Skeletal muscle cell (primary cell): ENCODE data around the gene KRT34.

Source experiments
- DNase-seq: peaks from one replicate; pipeline ENCODE4 v3.0.0-alpha.2; 2010; ENCODE audit warnings: low read depth
- H3K4me3 ChIP-seq: 2 replicates; pipeline ENCODE4 v1.5.1; 2011; ENCODE audit warnings: low read depth, mild to moderate bottlenecking, control low read depth, low read length, moderate library complexity

Gene KRT34

GRCh38 chr17:41338961-41339485, 43.1 kb downstream of the KRT34 start:
- no peak overlapping the region for H3K4me3 ChIP-seq
- DNase-seq: no peak

- no peak for DNase-seq
These were observed 46.4 kb downstream of the KRT34 start for GRCh38 chr17:41335747-41336146.

GRCh38 chr17:41334385-41335305, 47.5 kb downstream of the KRT34 start:
- no peak for DNase-seq
- H3K4me3 ChIP-seq: no peak overlapping the region

More at GRCh38 chr17:41335747-41336146, 46.4 kb downstream of the KRT34 start:
- H3K4me3 ChIP-seq: no peak overlapping the region

GRCh38 chr17:41333836-41334235, 48.3 kb downstream of the KRT34 start:
- DNase-seq: no peak
- H3K4me3 ChIP-seq: no peak overlapping the region

- DNase-seq: no peak
- H3K4me3 ChIP-seq: no peak overlapping the region
These were observed 49.0 kb downstream of the KRT34 start for GRCh38 chr17:41333098-41333497.

- no peak for DNase-seq
- H3K4me3 ChIP-seq: no peak overlapping the region
These were observed 49.9 kb downstream of the KRT34 start for GRCh38 chr17:41332239-41332638.

GRCh38 chr17:41331606-41332005, 50.5 kb downstream of the KRT34 start:
- no peak overlapping the region for H3K4me3 ChIP-seq
- DNase-seq: no peak

- H3K4me3 ChIP-seq: no peak overlapping the region
- DNase-seq: no peak
These were observed 52.7 kb downstream of the KRT34 start for GRCh38 chr17:41329279-41329948.

- H3K4me3 ChIP-seq: no peak overlapping the region
- no peak for DNase-seq
These were observed 53.9 kb downstream of the KRT34 start for GRCh38 chr17:41328207-41328606.
